ENCODE data around the gene NSUN5.

The NSUN5 gene

GRCh38 chr7:73308074-73308664, 457 bp downstream of the NSUN5 start:
- H3K4me1 ChIP-seq (ENCODE audit: control insufficient read depth, insufficient read depth, low read length), result no peaks in the 10 kb centered on the region
- ChIA-PET CTCF (interaction anchor here (1.4 to 2.0 kb wide), 2 partner anchors 16 to 143 kb away, joined by 3 to 7 read pairs; no protein-coding TSS in a partner anchor), POLR2A (interaction anchor here (1.4 kb wide), 1 partner anchor 214 kb away, joined by 6 read pairs; the partner anchor contains the start of gene BAZ1B)
- no peaks in the 10 kb centered on the region for H3K9me3 ChIP-seq (ENCODE audit: control insufficient read depth, insufficient read depth, low read depth, low read length)
- H3K36me3 ChIP-seq (ENCODE audit: control insufficient read depth in 2 of 2, insufficient read depth in 1 of 2, low read length in 2 of 2), result peaks cover 8 to 31% of the 10 kb centered on the region in 2 experiments; a peak in 2 of 3 replicates
- H3K27ac ChIP-seq (ENCODE audit: extremely low read depth, low read depth, low read length), result 0 out of 2 replicates have a peak overlapping the region, but pooled peaks have one; percentile 46
- H3K4me3 ChIP-seq (ENCODE audit: low read depth, low read length), result peak overlapping the region; percentile 71
- no peak for TF ChIP-seq ZNF48 (tag by site-specific recombination; IDR thresholded peaks at IDR 0.05)
- TF ChIP-seq ZNF555 (tag by site-specific recombination; conservative IDR thresholded peaks at IDR 0.05), result no peak
- no peak for TF ChIP-seq GLIS1 (tag by site-specific recombination; IDR thresholded peaks at IDR 0.05)
- TF ChIP-seq ZNF692 (tag by site-specific recombination; IDR thresholded peaks at IDR 0.05), result no peak
- TF ChIP-seq ZSCAN23 (tag by site-specific recombination; IDR thresholded peaks at IDR 0.05), result no peak
- no peak for TF ChIP-seq ZNF530 (tag by site-specific recombination; IDR thresholded peaks at IDR 0.05; ENCODE audit: low read depth)
- TF ChIP-seq KLF9 (tag by site-specific recombination; IDR thresholded peaks at IDR 0.05; ENCODE audit: low read depth), result no peak
- TF ChIP-seq PBX3 (CRISPR knock-in tag; IDR thresholded peaks at IDR 0.05), result 0 out of 2 replicates have a peak, but pooled peaks have one; percentile 1
- TF ChIP-seq ZNF157 (tag by site-specific recombination; IDR thresholded peaks at IDR 0.05), result no peak
- peak; percentile 49; the same call in 1 of the 2 replicates for TF ChIP-seq ZNF394 (tag by site-specific recombination; IDR thresholded peaks at IDR 0.05; ENCODE audit: borderline replicate concordance)
- peak; percentile 58; the same call in 1 of the 2 replicates for TF ChIP-seq ZNF121 (tag by site-specific recombination; IDR thresholded peaks at IDR 0.05)
- TF ChIP-seq GLI2 (tag by site-specific recombination; IDR thresholded peaks at IDR 0.05; ENCODE audit: borderline replicate concordance, low read depth), result no peak
- no peak for TF ChIP-seq ZEB2 (tag by site-specific recombination; IDR thresholded peaks at IDR 0.05)

DNA sequence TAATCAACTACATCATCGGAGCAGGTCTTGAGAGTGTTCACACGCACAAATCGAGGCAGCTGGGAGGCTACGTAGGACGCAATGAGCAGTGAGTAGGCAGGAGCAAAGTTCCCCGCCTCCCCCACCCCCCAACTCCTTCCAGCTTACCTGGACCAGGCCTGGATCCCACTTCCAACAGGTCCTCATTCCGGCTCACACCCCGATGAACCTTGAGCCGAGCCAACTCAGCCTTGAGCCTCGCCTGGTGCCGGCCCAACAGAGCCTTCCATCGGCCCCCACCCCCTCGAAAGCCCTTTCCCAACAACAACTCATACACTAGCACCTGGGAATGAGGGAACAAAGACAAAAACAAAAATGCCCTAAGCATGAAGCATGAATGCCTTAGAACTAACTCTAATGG, 1.2 kb downstream of the NSUN5 start:
- ChIA-PET CTCF (interaction anchor here (1.4 to 2.0 kb wide), 2 partner anchors 17 to 144 kb away, joined by 3 to 7 read pairs; no protein-coding TSS in a partner anchor), POLR2A (interaction anchor here (1.4 kb wide), 1 partner anchor 215 kb away, joined by 6 read pairs; the partner anchor contains the start of gene BAZ1B)
- no peaks in the 10 kb centered on the region for H3K9me3 ChIP-seq (ENCODE audit: control insufficient read depth, insufficient read depth, low read depth, low read length)
- H3K4me3 ChIP-seq (ENCODE audit: low read depth, low read length), result no peak overlapping the region
- no peak overlapping the region for H3K27ac ChIP-seq (ENCODE audit: extremely low read depth, low read depth, low read length)
- peaks cover 8 to 36% of the 10 kb centered on the region in 2 experiments; a peak in 2 of 3 replicates for H3K36me3 ChIP-seq (ENCODE audit: control insufficient read depth in 2 of 2, insufficient read depth in 1 of 2, low read length in 2 of 2)
- H3K4me1 ChIP-seq (ENCODE audit: control insufficient read depth, insufficient read depth, low read length), result no peaks in the 10 kb centered on the region
- TF ChIP-seq ZNF626 (tag by site-specific recombination; IDR thresholded peaks at IDR 0.05) (no peak), GFI1B (tag by site-specific recombination; IDR thresholded peaks at IDR 0.05) (no peak), PRDM2 (tag by site-specific recombination; IDR thresholded peaks at IDR 0.05; ENCODE audit: borderline replicate concordance) (no peak), ZNF423 (tag by site-specific recombination; IDR thresholded peaks at IDR 0.05) (no peak), ZNF555 (tag by site-specific recombination; conservative IDR thresholded peaks at IDR 0.05) (no peak), SP7 (tag by site-specific recombination; IDR thresholded peaks at IDR 0.05) (no peak), ZNF549 (tag by site-specific recombination; IDR thresholded peaks at IDR 0.05) (no peak), ZNF292 (tag by site-specific recombination; IDR thresholded peaks at IDR 0.05; ENCODE audit: borderline replicate concordance, low read depth) (no peak), ZBTB48 (tag by site-specific recombination; IDR thresholded peaks at IDR 0.05) (no peak)
- TF ChIP-seq, protein P1, sequence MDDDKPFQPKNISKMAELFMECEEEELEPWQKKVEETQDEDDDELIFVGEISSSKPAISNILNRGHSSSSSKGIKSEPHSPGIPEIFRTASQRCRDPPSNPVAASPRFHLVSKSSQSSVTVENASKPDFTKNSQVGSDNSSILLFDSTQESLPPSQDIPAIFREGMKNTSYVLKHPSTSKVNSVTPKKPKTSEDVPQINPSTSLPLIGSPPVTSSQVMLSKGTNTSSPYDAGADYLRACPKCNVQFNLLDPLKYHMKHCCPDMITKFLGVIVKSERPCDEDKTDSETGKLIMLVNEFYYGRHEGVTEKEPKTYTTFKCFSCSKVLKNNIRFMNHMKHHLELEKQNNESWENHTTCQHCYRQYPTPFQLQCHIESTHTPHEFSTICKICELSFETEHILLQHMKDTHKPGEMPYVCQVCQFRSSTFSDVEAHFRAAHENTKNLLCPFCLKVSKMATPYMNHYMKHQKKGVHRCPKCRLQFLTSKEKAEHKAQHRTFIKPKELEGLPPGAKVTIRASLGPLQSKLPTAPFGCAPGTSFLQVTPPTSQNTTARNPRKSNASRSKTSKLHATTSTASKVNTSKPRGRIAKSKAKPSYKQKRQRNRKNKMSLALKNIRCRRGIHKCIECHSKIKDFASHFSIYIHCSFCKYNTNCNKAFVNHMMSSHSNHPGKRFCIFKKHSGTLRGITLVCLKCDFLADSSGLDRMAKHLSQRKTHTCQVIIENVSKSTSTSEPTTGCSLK (tag by site-specific recombination; IDR thresholded peaks at IDR 0.05), result no peak
